ENCODE data around the gene MINPP1. TPM values are rescaled to one million over a fixed set of nuclear protein-coding genes. Genes with fewer than 3 reads are reported as not detected.
"Not testable (repeated sequence)": the region's sequence is repeated elsewhere in the genome, so short reads cannot be mapped to it uniquely, and the experiment has no call there.

MINPP1 gene, protein sequence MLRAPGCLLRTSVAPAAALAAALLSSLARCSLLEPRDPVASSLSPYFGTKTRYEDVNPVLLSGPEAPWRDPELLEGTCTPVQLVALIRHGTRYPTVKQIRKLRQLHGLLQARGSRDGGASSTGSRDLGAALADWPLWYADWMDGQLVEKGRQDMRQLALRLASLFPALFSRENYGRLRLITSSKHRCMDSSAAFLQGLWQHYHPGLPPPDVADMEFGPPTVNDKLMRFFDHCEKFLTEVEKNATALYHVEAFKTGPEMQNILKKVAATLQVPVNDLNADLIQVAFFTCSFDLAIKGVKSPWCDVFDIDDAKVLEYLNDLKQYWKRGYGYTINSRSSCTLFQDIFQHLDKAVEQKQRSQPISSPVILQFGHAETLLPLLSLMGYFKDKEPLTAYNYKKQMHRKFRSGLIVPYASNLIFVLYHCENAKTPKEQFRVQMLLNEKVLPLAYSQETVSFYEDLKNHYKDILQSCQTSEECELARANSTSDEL
- 1 to 10 TPM; 3.2 to 7.5 (median 5.6) TPM for polyA plus RNA-seq (ENCODE audit: low read depth in 6 of 6)

- Mint-ChIP-seq H3K4me1 (peaks cover 12 to 18% (median 16%) of the 10 kb centered on the region in 3 donors), H3K9me3 (no peaks in the 10 kb centered on the region), H3K4me3 (peak within 1 kb of the TSS; percentile 82 to 96 (median 92)), H3K36me3 (peaks cover 0 to 5% of the 10 kb centered on the region in 2 donors), H3K27ac (peak within 1 kb of the TSS; percentile 38 to 90 (median 84)), H3K27me3 (peaks cover 0 to 9% (median 7%) of the 10 kb centered on the region in 3 donors)
- ATAC-seq (ENCODE audit: low read depth in 2 of 2) (peak; percentile 72 to 76), DNase-seq (peak; percentile 58)
Observed at GRCh38 chr10:87504640-87505365, at the start of gene MINPP1. Gene MINPP1 (plus strand): TSS chr10:87504893. CDS start chr10:87504916, 23 bp downstream.

- not testable (repeated sequence) for H3K4me1 Mint-ChIP-seq; H3K27ac Mint-ChIP-seq; H3K27me3 Mint-ChIP-seq; H3K4me3 Mint-ChIP-seq; H3K36me3 Mint-ChIP-seq; H3K9me3 Mint-ChIP-seq; DNase-seq; ATAC-seq (ENCODE audit: low read depth in 2 of 2)
Observed at GRCh38 chr10:87456586-87457220, 48.0 kb upstream of the MINPP1 start.

DNA sequence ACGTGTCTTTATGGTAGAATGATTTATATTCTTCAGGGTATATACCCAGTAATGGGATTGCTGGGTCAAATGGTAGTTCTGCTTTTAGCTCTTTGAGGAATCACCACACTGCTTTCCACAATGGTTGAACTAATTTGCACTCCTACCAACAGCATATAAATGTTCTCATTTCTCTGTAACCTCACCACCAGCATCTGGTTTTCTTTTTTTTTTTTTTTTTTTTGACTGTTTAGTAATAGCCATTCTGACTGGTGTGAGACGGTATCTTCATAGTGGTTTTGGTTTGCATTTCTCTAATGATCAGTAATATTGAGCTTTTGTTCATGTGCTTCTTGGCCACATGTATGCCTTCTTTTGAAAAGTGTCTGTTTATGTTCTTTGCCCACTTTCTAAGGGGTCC is 42.9 kb upstream of the MINPP1 start:
- H3K4me3 Mint-ChIP-seq; DNase-seq; H3K4me1 Mint-ChIP-seq; H3K9me3 Mint-ChIP-seq; H3K36me3 Mint-ChIP-seq; ATAC-seq (ENCODE audit: low read depth in 2 of 2); H3K27ac Mint-ChIP-seq; H3K27me3 Mint-ChIP-seq: not testable (repeated sequence)

GRCh38 chr10:87466849-87467248 is 37.8 kb upstream of the MINPP1 start:
- not testable (repeated sequence) for H3K36me3 Mint-ChIP-seq; H3K9me3 Mint-ChIP-seq; H3K27me3 Mint-ChIP-seq; ATAC-seq (ENCODE audit: low read depth in 2 of 2); H3K4me1 Mint-ChIP-seq; DNase-seq; H3K4me3 Mint-ChIP-seq; H3K27ac Mint-ChIP-seq

GRCh38 chr10:87488733-87489132 is 16.0 kb upstream of the MINPP1 start:
- H3K27ac Mint-ChIP-seq; H3K9me3 Mint-ChIP-seq; ATAC-seq (ENCODE audit: low read depth in 2 of 2); DNase-seq; H3K36me3 Mint-ChIP-seq; H3K4me3 Mint-ChIP-seq; H3K27me3 Mint-ChIP-seq; H3K4me1 Mint-ChIP-seq: not testable (repeated sequence)

DNA sequence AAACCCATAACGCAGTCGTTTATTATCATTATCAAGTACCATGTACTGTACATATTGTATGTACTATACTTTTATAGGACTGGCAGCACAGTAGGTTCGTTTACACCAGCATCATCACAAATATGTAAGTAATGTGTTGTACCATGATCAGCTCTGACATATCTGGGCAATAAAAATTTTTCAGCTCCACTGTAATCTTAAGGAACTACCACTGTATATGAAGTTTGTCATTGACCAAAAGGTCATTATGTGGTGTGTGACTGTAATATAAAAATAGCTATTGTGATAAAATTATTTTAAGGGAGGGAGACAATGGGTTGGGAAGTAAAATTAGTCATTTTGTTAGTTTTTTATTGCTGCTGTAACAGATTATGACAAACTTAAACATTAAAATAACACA is 14.4 kb upstream of the MINPP1 start:
- H3K4me1 Mint-ChIP-seq; ATAC-seq (ENCODE audit: low read depth in 2 of 2); H3K27me3 Mint-ChIP-seq; H3K27ac Mint-ChIP-seq; DNase-seq; H3K36me3 Mint-ChIP-seq; H3K4me3 Mint-ChIP-seq; H3K9me3 Mint-ChIP-seq: not testable (repeated sequence)

- not testable (repeated sequence) for H3K36me3 Mint-ChIP-seq; DNase-seq; H3K4me1 Mint-ChIP-seq; ATAC-seq (ENCODE audit: low read depth in 2 of 2); H3K4me3 Mint-ChIP-seq; H3K9me3 Mint-ChIP-seq; H3K27ac Mint-ChIP-seq
- peaks cover 9 to 11% (median 10%) of the 10 kb centered on the region in 3 donors for H3K27me3 Mint-ChIP-seq
Observed at GRCh38 chr10:87492450-87492849, 12.2 kb upstream of the MINPP1 start.

DNA sequence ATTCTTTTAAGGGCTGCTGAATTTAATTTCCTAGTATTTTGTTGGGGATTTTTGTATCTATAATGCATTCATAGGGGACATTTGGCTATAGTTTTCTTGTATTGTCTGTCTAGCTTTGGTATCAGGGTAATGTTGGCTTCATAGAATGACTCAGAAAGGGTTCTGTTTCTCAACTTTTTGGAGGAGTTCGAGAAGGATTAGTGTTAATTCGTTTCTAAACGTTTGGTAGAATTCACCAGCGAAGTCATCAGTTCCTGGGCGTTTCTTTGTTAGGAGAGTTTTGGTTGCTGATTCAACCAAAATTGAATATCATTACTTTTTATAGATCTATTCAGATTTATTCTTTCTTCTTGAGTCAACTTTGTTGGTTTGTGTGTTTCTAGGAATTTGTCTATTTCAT is 9.2 kb upstream of the MINPP1 start:
- not testable (repeated sequence) for H3K36me3 Mint-ChIP-seq; ATAC-seq (ENCODE audit: low read depth in 2 of 2); H3K9me3 Mint-ChIP-seq; H3K4me1 Mint-ChIP-seq; DNase-seq; H3K27ac Mint-ChIP-seq; H3K4me3 Mint-ChIP-seq
- peaks cover 11 to 15% (median 11%) of the 10 kb centered on the region in 3 donors for H3K27me3 Mint-ChIP-seq

GRCh38 chr10:87497386-87497785 is 7.3 kb upstream of the MINPP1 start:
- not testable (repeated sequence) for H3K27ac Mint-ChIP-seq; H3K4me1 Mint-ChIP-seq; ATAC-seq (ENCODE audit: low read depth in 2 of 2); H3K4me3 Mint-ChIP-seq; H3K9me3 Mint-ChIP-seq; H3K36me3 Mint-ChIP-seq; DNase-seq
- peaks cover 15 to 19% (median 18%) of the 10 kb centered on the region in 3 donors for H3K27me3 Mint-ChIP-seq

DNA sequence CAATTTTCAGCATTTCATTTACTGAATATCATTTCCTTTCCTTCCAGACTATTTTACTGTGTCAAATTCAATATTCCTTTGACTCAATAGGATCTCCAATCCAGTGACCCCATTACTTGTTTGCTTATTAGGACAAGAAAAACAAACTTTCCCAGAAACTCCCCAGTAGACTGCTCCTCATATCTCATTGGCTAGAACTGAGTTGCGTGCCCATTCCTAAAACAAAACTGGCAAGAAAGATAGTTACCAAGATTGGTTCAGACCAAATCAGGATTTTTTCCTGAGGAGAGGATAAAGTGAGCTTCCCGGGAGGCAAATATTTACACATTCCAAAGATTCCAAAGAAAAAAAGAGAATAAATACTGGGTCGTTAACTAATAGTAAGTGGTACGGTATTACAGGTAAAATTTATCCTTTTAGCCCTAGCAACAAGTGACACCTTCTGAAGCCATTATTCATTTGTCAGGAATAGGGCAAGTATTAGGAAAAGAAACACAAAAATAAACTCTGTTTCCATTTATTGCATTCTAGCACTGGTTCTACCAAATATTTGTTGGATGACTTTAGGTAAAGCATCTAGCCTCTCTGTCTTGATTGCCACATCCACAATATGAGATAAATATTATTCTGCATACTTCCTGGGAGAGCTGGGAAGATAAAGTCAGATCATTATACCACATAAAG is 6.4 kb upstream of the MINPP1 start:
- peaks cover 15 to 20% (median 18%) of the 10 kb centered on the region in 3 donors for H3K27me3 Mint-ChIP-seq
- not testable (repeated sequence) for H3K27ac Mint-ChIP-seq; H3K4me3 Mint-ChIP-seq; DNase-seq; ATAC-seq (ENCODE audit: low read depth in 2 of 2); H3K36me3 Mint-ChIP-seq; H3K4me1 Mint-ChIP-seq; H3K9me3 Mint-ChIP-seq

DNA sequence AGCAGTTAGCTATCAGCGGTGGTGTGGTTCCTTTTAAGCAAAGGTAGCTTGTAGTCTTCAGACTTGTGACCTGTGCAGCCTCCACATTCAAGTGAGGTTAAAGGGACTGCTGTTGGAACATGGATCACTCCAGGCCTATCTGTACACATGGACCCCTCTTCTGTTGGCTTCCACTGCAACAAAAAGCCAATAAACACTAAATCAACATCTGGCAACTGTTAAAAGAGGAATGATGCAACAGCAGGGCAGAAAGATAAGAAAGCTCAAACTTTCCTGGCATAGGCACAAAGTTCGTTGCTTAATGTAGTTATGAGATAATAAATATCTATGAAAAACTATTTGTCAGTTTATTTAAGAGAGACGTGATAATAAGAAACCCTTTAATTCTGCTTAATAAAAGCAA is 4.0 kb upstream of the MINPP1 start:
- DNase-seq = no peak
- peak overlapping the region in 1 of 8 donors; percentile 46 for H3K4me3 Mint-ChIP-seq
- no peaks in the 10 kb centered on the region for H3K36me3 Mint-ChIP-seq
- peaks cover 0 to 3% (median 0%) of the 10 kb centered on the region in 7 donors for H3K9me3 Mint-ChIP-seq
- H3K27ac Mint-ChIP-seq = no peak overlapping the region
- H3K27me3 Mint-ChIP-seq = peaks cover 15 to 20% (median 18%) of the 10 kb centered on the region in 3 donors
- no peak for ATAC-seq (ENCODE audit: low read depth in 2 of 2)
- peaks cover 4 to 6% (median 4%) of the 10 kb centered on the region in 3 donors for H3K4me1 Mint-ChIP-seq

DNA sequence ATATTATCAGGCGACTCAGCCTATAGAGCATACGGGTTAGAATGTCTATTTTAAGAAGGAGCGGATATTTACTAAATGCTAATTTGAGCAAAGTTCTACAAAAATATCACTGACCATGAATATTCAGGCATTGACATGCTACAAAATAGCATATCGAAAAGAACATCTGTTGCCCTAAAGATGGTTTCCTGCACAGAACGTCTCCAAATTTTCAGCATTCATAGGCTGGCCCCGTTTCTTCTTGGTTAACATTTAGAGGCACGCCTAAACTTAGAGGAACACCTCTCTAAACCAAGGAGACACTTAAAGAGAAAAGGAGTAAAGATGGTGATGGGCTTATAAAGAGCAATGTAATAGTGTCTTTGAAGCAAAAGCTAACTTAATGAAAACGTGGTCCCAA is 1.3 kb upstream of the MINPP1 start:
- Mint-ChIP-seq H3K4me1 (peaks cover 12 to 14% (median 13%) of the 10 kb centered on the region in 3 donors), H3K9me3 (no peaks in the 10 kb centered on the region), H3K36me3 (no peaks in the 10 kb centered on the region), H3K4me3 (peak overlapping the region in 6 of 8 donors; percentile 12 to 96 (median 90)), H3K27ac (no peak overlapping the region), H3K27me3 (peaks cover 0 to 9% (median 7%) of the 10 kb centered on the region in 3 donors)
- ATAC-seq (ENCODE audit: low read depth in 2 of 2) (no peak), DNase-seq (no peak)

DNA sequence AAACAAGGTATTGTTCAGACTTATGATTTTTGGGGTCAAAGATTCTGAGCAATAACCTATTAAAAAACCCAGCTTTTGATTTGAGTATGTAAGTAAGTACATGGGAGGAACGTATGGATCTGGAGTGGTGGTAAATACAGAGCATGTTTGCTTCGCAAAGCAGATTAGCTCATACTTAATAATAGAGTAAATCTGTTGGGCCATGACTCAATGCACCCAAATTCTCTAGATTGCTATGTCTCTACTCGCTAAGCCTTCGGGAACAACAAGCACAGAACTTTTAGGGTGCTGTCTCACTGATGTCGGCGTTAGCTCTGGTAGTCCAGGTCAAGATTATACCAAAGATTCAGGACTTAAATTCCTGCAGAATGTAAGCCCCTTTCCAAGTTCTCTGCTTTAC is 807 bp upstream of the MINPP1 start:
- H3K36me3 Mint-ChIP-seq = no peaks in the 10 kb centered on the region
- peak overlapping the region; percentile 82 to 96 (median 92) for H3K4me3 Mint-ChIP-seq
- H3K9me3 Mint-ChIP-seq = no peaks in the 10 kb centered on the region
- peaks cover 12 to 14% (median 13%) of the 10 kb centered on the region in 3 donors for H3K4me1 Mint-ChIP-seq
- ATAC-seq (ENCODE audit: low read depth in 2 of 2) = no peak
- peaks cover 0 to 9% (median 7%) of the 10 kb centered on the region in 3 donors for H3K27me3 Mint-ChIP-seq
- DNase-seq = no peak
- peak overlapping the region in 1 of 6 donors; percentile 6 for H3K27ac Mint-ChIP-seq
